Progenitor cell of endocrine pancreas (in vitro differentiated cells): ENCODE data around the gene HOXC10. TPM values are rescaled to one million over a fixed set of nuclear protein-coding genes. Genes with fewer than 3 reads are reported as not detected.
A peak's percentile ranks its signal among the peaks of the same experiment; 100 is the strongest.

Source experiments
- DNase-seq: peaks from one replicate; pipeline ENCODE4 v3.0.0; 2021; ENCODE audit warnings: low spot score; ENCODE audit not compliant: unreplicated experiment
- H3K27ac Mint-ChIP-seq: 2 replicates; pipeline ENCODE4 v1.8.0; 2021; ENCODE audit warnings: mild to moderate bottlenecking, moderate library complexity, mixed read lengths
- H3K27me3 Mint-ChIP-seq: 2 replicates; pipeline ENCODE4 v1.8.0; 2021; ENCODE audit warnings: mixed read lengths
- H3K36me3 Mint-ChIP-seq: 2 replicates; pipeline ENCODE4 v1.8.0; 2022; ENCODE audit warnings: mixed read lengths; ENCODE audit not compliant: insufficient read depth
- H3K4me1 Mint-ChIP-seq: 2 replicates; pipeline ENCODE4 v1.8.0; 2021; ENCODE audit warnings: low read depth, mixed read lengths
- H3K4me3 Mint-ChIP-seq: 2 replicates; pipeline ENCODE4 v1.8.0; 2021; ENCODE audit warnings: low read depth, mild to moderate bottlenecking, moderate library complexity, mixed read lengths
- H3K9me3 Mint-ChIP-seq: 2 replicates; pipeline ENCODE4 v1.8.0; 2021; ENCODE audit warnings: low read depth, mixed read lengths
- total RNA-seq: library from RNA; stranded (reverse); gene quantifications from 2 replicates; pipeline ENCODE4 v1.2.1, GENCODE V29; 2021
- TF ChIP-seq, protein P1 (sequence below): fragments of 200-600 bp; sonication (generic); IDR thresholded peaks from one replicate; pipeline ENCODE4 v1.5.0; 2021; ENCODE audit warnings: antibody characterized with exemption, mild to moderate bottlenecking; ENCODE audit not compliant: unreplicated experiment

Gene HOXC10
- total RNA-seq, 1 donor from 2014 or later, result not detected

DNA sequence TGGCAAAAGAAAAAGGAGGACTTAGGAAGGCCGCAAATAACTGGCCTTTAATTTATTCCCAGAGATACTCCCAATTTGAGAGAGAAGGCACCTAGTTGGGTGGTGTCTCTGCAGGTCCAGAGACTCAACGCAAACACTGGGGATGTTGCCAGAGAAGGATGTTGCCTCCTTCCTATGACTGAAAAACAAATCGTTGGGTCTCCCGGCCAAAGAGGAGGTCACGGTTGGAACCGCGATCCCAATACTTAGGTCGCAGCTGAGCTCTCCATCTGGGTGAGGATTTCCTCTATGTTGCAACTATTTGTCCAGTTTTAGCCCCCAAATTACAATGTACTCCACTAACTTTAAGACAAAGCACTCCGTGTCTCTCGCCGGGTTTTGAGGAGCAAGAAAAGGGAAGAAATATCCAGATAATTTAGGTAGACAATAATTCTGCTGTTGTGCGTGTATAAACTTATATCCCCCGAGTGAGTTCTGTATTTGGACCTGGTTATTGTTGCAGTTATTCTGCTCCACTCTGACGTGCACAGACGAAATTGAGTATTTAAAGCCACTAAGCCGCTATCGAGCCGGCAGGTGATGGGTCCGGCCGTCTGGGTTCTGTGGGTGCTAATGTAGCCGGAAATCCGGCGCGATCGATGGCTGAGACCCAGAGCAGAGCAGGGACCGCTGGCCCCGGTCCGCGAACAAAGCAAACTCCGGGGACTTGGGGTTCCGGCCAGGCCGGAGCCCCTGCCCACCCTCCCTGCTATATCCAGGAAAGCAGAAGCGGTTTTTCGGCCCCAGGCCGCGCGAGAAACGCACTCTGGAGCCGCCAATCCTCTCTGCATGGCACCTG, 24.5 kb upstream of the HOXC10 start:
- DNase-seq, result no peak
- Mint-ChIP-seq H3K36me3 (no peaks in the 10 kb centered on the region), H3K4me3 (no peak overlapping the region), H3K9me3 (no peaks in the 10 kb centered on the region), H3K27me3 (peaks cover 98% of the 10 kb centered on the region), H3K27ac (no peak overlapping the region), H3K4me1 (no peaks in the 10 kb centered on the region)
- TF ChIP-seq, protein P1, sequence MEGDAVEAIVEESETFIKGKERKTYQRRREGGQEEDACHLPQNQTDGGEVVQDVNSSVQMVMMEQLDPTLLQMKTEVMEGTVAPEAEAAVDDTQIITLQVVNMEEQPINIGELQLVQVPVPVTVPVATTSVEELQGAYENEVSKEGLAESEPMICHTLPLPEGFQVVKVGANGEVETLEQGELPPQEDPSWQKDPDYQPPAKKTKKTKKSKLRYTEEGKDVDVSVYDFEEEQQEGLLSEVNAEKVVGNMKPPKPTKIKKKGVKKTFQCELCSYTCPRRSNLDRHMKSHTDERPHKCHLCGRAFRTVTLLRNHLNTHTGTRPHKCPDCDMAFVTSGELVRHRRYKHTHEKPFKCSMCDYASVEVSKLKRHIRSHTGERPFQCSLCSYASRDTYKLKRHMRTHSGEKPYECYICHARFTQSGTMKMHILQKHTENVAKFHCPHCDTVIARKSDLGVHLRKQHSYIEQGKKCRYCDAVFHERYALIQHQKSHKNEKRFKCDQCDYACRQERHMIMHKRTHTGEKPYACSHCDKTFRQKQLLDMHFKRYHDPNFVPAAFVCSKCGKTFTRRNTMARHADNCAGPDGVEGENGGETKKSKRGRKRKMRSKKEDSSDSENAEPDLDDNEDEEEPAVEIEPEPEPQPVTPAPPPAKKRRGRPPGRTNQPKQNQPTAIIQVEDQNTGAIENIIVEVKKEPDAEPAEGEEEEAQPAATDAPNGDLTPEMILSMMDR, result no peak

GRCh38 chr12:53961025-53961761, 23.8 kb upstream of the HOXC10 start:
- TF ChIP-seq, protein P1, result peak; percentile 45
- Mint-ChIP-seq H3K4me3 (no peak overlapping the region), H3K36me3 (no peaks in the 10 kb centered on the region), H3K9me3 (no peaks in the 10 kb centered on the region), H3K27ac (no peak overlapping the region), H3K27me3 (peaks cover 98% of the 10 kb centered on the region), H3K4me1 (no peaks in the 10 kb centered on the region)
- peak; percentile 46 for DNase-seq

DNA sequence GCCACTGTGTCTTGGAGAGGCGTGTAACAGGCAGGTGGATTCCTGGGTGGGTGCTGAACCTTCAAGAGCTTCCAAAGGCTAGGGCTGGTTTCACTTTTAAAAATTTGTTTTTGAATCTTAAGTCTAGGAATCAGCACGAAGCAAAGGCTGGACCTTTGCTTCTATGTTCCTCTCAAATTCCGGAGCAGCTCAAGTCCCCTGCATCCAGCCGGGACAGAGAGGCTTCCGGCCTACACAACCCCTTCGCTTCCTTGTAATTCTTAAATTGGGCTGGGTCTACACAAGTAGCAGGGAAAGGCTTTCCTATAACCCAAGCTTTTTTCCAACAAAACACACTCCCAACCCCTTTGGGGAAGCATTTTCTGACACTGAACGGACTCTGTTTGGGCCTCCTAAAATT, 21.9 kb upstream of the HOXC10 start:
- H3K4me1 Mint-ChIP-seq, result no peaks in the 10 kb centered on the region
- no peak overlapping the region for H3K4me3 Mint-ChIP-seq
- no peaks in the 10 kb centered on the region for H3K9me3 Mint-ChIP-seq
- H3K27ac Mint-ChIP-seq, result no peak overlapping the region
- H3K27me3 Mint-ChIP-seq, result peaks cover 98% of the 10 kb centered on the region
- no peaks in the 10 kb centered on the region for H3K36me3 Mint-ChIP-seq
- TF ChIP-seq, protein P1, result no peak
- no peak for DNase-seq

DNA sequence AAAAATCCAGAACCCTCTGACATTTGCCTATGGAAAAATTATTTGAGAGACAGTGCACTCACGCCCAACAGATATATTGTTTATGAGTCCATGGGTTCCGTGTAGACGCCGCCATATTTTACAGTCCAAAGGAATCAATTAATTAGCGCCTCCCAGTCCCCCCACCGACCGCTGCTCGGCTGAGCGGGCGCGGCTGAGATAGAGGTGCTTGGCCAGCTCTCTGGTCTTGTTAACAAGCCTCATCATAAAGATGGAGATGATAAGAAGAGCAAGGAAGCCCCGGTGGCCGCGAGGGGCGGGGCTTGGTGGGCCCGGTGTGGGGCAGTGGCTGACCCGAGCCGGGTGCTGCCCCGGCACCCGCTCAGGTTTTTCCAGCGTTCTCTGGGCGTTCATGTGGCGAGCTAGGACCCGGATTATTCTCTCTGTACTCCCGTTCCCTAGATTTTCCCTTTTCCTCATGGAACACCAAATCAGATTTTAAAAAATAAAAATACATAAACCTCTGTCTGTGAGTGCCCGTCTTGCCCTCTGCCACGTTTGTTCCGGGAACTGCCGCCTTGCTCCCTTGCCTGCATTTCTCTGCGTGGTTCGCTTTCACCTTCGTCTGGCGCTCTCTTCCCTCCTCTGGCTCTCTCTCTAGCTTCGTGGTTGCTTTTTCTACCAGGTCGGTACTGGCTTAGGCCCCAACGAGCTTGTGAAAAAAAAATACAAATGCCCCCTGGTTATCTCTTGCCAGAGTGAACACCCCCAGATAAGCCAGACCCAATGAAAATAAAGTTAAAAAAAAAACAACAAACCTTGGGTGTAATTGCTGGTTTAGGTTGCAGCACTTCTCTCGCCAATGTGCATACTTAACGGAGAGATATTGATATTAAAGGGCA, 21.3 kb upstream of the HOXC10 start:
- DNase-seq, result no peak

More for the DNA sequence above, 21.3 kb upstream of the HOXC10 start:
- H3K36me3 Mint-ChIP-seq, result no peaks in the 10 kb centered on the region
- no peak overlapping the region for H3K4me3 Mint-ChIP-seq
- peaks cover 98% of the 10 kb centered on the region for H3K27me3 Mint-ChIP-seq
- TF ChIP-seq, protein P1, result no peak
- H3K27ac Mint-ChIP-seq, result no peak overlapping the region
- H3K9me3 Mint-ChIP-seq, result no peaks in the 10 kb centered on the region
- H3K4me1 Mint-ChIP-seq, result no peaks in the 10 kb centered on the region
